Activated CD4-positive, alpha-beta T cell treated with anti-CD3 and anti-CD28 coated beads, Interleukin-10, Interleukin-2, amounts not matched to agents 100 ng/mL and 50 ng/mL, durations not matched to agents 16 hours and 8 hours (primary cell): ENCODE measurements around the gene TMEM120B.
A peak's percentile ranks its signal among the peaks of the same experiment; 100 is the strongest.
"Not testable (repeated sequence)": the region's sequence is repeated elsewhere in the genome, so short reads cannot be mapped to it uniquely, and the experiment has no call there.

Experiments used
- DNase-seq: peaks from one replicate; pipeline ENCODE4 v3.0.0-alpha.2; 2020

TMEM120B gene

DNA sequence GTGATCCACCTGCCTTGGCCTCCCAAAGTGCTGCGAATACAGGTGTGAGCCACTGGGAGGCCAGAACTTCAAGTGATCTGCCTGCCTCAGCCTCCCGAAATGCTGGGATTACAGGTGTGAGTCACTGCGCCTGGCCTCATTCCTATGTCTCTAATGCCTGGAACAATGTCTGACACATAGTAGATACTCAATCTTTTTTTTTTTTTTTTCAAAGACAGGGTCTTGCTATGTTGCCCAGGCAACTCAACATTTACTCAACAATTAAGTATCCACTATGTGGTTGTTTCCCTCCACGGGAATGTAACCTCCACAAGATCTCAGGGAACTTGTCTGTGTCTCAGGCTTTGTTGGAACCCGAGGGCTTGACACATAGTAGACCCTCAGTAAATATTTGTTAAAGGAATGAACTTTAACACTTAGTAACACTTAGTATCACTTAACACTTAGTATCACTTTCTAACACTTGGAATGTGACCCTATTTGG is 3.0 kb upstream of the TMEM120B start:
- no peak for DNase-seq

DNA sequence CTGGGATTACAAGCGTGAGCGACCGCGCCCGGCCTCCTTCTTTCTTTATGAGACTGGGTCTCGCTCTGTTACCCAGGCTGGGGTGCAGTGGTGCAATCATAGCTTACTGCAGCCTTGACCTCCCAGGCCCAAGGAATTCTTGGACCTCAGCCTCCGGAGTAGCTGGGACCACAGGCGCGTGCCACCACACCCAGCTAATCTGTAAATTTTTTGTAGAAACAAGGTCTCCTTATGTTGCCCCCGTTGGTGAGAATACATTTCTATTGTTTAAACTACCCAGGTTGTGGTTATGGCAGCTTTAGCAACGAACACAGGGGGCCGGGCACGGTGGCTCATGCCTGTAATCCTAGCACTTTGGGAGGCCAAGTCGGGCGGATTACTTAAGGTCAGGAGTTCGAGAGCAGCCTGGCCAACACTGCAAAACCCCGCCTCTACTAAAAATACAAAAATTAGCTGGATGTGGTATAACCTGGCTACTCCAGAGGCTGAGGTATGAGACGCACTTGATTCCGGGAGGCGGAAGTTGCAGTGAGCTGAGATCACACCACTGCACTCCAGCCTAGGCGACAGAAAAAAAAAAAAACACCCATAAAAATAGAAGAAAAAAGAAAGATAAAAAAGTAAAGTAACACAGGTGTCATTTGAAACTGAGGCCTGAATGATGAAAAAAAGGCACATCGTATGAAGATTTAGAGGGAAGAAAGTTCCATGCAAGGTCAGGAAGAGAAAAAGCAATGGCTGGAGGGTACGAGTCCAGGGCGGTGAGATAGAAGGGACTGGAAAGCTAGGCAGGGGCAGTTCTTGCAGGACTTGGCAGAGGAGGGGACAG is 977 bp upstream of the TMEM120B start:
- peak; percentile 34 for DNase-seq

DNA sequence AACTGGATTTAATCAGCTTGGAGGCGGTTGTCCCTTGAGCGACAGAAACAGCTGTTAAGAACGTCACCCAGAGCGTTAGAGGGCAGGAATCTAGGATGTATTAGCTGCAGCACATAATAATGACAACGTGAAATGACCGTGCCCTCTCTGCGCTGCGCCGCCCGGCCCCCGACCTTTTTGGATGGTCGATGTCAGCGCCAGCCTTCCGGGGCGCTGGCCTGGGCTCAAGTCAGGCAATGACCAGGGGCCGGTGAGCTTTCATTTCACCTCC is 427 bp upstream of the TMEM120B start:
- DNase-seq, result peak; percentile 24

DNA sequence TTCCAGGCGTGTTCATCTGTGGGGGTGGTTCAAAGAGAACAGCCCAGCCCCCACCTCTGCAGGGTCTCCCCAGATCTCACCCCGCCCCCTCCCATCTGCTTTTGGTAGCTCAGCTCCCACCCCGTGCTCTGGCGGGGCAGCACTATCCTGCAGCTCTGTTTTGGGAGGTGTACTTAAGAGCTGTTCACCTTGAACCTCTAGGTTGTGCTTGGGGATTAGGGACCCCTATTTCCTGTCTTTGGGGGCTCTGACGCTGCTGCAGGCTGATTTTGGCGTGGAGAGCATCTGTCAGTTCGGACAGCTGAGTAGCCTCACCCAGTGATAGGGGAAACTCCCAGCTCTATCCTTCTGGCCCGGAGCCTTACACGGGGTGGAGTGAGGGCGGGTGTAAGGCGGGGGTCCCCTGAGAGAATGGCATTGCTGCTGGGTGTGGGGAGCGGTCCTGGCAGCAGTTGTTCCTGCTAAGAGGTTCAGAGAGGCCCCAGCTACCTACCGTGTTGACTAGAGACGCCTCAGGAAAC is 765 bp downstream of the TMEM120B start:
- no peak for DNase-seq

DNA sequence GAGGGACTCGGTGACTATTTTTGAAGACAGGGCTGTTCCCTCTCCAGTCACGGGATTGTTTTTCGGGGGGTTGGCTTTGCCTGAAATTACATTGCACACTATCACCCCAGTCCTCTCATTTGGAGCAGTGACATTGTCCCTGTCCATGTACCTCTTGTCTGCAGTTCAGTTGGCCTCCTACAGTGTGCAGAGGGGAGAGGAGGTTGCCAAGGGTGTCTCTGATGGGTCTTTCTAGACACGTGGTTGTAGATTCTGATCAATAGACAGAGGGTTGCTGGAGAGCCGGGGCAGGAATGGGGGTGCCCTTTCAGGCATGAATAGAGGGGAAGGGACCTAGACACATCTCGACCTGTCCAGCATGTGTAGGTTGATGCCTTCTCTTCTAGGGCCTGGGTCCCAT is 1.2 kb downstream of the TMEM120B start:
- DNase-seq, result peak; percentile 13

DNA sequence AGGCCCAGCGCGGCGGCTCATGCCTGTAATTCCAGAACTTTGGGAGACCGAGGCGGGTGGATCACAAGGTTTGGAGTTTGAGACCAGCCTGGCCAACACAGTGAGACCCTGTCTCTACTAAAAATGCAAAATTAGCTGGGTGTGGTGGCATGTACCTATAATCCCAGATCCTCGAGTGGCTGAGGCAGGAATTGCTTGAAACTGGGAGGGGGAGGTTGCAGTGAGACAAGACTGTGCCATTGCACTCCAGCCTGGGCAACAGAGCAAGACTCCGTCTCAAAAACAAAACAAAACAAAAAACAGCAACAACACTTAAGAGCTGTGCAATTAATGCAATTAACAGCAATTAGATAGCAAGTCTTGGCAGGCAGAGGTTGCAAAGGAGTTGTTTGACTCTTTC is 2.5 kb downstream of the TMEM120B start:
- not testable (repeated sequence) for DNase-seq

DNA sequence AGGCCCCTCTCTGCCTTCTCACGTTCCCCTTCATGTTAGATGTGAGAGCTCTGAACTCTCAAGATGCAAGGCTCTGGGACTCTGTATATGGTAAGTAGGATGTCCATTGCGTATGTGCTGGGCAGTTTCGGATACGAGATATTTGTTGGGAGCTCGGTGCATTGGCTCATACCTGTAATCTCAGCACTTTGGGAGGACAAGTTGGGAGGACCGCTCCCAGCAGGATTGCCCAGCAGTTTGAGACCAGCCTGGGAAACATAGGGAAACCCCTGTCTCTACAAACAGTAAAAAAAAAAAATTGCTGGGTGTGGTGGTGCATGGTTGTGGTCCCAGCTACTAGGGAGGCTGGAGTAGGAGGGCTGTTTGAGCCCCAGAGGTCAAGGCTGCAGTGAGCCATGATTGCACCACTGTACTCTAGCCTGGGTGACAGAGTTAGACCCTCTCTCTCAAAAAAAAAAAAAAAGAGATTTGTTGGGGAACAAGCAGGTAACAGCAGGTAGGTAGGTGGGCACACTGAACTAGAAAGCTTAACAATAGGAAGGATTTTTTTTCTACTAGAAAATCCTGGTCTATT is 3.4 kb downstream of the TMEM120B start:
- DNase-seq, result no peak

DNA sequence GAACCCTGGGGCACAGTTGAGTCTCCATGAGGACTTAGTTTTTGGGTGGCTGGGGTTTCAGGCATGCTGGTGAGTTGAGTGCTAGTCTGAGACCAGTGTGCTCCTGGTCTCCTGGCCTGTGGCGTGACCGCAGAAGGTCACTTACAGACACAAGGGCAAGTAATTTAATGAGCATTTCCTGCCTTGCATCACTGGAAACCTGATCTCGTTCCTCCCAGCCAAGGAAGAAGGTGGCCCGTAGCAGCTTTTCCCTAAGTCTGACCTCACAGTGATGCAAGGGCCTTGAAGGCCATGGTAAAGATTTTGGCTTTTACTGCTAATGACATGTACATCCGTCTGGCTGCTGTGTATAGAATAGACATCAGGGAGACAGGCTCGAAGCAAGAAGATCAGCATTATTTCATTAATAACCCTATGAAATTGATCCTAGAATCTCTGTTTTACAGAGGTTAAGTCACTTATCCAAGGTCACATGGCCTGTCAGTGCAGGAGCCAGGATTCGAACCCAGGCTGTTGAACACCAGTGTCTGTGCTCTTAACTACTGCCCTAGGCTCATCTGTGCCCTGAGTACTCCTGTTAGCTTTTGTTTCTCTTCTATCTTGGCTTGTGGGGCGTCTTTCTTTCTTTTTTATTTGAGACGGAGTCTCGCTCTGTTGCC is 4.6 kb downstream of the TMEM120B start:
- no peak for DNase-seq

DNA sequence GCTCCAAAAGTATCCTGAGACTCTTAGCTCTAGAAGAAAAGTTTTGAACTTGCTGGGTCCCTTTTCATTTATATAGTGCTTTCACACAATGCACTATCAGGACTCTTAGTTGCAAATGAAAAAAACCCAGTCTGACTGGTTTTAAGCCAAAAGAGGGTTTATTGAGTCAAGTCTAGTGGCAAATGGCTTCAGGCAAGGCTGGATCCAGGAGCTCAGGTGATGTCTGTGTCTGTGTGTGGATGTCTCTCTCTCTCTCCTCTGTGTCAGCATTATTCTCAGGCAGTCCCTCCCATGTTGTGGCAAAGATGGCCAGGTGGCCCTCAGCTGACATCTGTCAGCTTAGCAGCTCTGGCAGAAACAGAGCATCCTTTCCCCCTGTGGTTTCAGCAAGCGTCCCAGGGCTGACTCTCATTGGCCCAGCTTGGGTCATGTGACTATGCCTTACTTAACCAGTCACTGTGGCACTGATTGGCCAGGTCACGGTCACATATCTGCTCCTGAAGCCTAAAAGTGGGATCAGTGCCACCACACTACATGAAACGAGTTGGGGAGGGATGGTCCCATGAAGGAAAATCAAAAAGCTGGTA is 6.2 kb downstream of the TMEM120B start:
- peak; percentile 52 for DNase-seq

DNA sequence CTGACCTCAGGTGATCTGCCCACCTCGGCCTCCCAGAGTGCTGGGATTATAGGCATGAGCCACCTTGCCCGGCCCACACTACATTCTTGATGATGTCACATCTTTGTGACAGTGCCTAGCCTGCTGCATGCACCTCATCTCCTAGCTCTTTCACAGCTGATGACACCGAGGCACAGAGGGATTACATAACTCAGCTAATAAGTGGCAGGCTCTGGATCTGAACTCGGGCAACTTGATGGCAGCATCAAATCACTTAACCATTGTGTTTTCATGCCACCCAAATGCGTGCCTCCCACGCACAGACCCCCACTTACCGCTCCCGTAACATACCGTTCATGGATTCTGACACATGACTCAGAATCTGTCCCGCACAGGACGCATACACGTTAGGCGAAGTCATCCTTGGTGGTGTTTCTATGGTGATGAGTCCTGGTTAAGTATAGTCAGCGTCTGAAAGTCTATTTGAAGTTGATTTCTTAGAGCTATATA is 7.4 kb downstream of the TMEM120B start:
- no peak for DNase-seq

DNA sequence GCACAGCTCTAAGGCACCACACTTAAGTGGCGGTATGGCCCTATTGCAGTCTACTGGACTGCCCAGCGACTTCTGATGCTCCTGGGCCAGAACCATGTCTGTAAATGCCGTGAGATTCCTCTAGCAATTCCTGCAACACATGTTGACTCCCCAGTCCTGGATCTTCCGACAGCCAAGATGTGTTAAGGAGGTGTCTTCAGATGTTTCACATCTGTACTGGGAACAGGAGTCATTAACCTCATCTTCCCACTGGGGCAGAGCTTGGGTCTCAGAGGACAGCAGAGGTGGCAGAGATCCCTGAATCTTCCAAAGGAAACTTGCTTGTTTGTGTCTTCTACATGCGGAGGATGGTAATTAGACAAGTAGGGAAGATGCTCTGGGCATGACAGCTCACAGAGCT is 8.2 kb downstream of the TMEM120B start:
- DNase-seq, result no peak

DNA sequence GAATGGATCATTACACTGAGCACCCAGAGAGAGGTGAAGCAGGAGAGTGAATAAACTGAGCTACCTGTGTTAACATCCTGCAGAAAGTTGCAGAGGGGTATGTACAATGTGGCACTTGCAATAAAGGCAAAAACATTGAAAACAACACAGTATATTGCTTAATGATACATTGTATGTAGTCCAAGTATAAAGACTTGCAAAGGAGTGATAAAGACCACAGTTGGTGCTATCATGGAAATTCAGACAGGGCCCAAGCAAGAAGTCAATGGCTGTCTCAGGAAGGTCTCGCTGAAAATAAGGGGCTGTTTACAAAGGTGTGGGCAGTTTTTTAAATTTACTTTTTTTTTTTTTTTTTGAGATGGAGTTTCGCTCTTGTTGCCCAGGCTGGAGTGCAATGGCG is 10.0 kb downstream of the TMEM120B start:
- no peak for DNase-seq

DNA sequence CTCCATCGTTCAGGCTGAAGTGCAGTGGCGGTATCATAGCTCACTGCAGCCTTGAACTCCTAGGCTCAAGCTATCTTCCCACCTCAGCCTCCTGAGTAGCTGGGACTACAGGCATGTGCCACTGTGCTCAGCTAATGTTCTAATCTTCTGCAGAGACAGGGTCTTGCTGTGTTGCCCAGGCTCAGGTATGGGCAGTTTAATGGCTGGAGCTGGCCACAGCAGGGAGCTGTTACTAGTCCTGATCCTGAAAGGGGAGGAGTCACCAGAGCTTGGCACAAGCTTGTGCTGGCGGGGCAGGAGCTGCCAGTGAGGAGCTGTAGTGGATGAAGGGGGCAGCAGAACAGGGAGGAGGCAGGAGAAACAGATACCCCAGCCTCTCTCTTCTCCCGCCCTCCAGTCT is 10.6 kb downstream of the TMEM120B start:
- DNase-seq, result no peak

DNA sequence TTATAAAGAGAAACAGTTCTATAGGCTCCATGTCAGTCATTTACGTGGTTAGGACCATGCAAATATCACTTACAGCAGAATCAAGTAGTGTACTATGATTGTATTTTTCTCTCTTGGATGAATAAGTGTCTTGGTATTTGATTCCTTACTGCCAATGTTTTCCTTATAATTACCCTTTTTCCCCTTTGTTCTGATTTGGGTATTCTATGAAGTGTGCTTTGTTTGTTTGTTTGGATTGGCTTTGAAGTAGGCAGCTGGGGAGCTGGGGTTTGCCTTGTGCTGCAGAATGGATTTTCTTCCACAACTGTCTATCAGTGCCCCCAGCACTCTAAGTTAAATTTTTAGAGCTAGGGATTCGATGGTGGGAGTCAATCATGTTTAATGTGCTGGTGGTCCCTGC is 12.4 kb downstream of the TMEM120B start:
- no peak for DNase-seq

DNA sequence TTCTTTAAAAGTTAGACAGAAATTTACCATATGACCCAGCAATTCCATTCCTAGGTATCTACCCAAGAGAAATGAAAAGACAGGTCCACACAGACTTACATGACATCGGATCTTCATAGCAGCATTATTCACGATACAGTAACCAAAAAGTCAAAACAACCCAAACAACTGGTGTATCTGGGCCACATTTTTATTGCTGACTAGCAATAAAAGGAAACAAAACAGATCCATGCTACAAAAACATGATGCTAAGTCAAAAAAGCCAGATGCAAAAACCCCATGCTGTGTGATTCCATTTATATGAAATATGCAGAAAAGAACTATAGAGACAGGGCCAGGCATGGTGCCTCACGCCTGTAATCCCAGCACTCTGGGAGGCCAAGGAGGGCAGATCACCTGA is 12.9 kb downstream of the TMEM120B start:
- DNase-seq, result no peak

DNA sequence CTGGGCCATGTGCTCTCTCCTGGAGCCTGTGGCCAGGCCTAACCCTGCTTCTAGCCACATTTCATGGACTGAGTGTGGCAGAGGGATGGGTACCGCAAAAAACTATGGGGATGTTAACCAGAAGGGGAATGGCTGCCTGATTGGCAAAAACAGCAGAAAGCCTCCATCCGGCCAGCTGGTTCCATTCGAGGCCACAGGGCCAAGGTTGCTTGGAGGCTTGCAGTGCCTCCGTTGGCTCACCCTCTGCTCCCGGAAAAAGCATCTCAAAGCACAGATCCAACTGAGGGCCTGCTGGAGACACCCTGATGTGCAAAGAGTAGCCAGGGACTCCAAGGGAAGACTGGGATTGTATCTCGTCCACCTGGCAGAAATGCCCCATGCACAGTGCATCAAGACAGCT is 16.5 kb downstream of the TMEM120B start:
- DNase-seq, result no peak

DNA sequence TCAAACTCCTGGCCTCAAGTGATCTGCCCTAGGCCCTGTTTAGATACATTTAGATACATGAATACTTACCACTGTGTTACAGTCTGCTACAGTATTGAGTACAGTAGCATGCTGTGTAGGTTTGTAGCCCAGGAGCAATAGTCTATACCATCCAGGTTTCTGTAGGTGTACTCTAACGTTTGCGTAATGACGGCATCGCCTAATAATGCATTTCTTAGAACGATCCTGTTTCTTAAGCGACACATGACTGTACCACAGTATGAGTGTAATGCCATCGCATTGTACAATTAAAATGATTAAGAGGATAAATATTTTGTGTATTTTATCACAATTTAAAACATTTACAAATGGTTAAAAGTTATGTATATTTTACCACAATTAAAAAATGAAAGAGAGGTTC is 18.9 kb downstream of the TMEM120B start:
- no peak for DNase-seq

DNA sequence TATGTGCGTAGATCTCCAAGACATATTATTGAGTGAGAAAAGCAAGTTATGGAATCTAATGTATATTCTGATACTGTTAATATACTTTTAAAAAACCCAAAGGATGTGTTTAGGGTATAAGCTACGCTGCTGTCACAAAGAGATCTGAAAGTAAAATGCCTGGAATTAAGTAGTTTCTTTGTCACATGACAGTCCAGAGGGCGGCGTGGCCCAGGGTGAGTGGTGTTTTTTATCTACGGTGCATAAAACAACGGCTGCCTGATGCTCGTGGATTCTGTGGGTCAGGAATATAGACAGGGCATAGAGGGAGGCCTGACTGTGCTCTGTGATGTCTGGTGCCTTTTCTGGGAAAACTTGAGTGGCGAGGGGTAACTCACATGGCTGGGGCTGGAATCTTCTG is 21.3 kb downstream of the TMEM120B start:
- DNase-seq, result no peak

DNA sequence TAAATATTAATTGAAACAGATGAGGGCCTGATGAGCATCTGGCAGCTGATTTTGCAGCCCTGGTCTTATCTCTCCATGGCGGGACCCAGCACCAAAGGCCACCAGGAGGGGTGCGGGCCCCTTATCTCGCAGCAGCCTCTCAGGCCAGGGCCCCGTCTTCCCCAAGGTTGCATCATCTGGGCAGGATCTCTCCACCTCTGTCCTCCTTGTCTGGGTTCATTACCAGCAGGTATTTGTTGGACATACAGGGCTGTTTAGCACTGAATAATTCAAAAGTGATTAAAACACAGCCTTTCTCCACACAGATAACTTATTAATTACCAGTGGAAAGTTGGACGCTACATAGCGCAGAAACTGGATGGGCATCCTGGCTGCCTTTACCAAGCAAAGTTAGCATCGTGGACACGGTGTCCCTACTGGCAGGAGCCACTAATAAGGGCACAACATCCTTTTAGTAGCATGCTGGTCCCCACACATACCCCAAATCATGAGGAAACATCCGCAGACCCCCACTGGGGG is 25.8 kb downstream of the TMEM120B start:
- DNase-seq, result no peak

DNA sequence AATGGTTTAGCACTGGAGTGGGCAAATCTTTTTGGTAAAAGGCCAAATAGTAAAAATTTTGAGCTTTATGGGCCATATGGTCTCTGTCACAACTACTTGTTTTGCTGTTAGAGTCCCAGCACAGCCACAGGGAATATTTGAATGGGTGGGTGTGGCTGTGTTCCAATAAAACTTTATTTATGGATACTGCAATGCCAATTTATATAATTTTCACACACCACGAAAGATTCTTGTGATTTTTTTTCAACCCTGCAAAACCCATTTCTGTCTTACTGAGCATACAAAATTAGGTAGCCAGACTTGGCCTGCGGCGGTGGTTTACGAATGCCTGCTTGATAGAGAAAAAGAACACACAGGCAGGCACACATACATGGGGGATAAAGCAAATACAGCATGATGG is 28.3 kb downstream of the TMEM120B start:
- DNase-seq, result no peak

DNA sequence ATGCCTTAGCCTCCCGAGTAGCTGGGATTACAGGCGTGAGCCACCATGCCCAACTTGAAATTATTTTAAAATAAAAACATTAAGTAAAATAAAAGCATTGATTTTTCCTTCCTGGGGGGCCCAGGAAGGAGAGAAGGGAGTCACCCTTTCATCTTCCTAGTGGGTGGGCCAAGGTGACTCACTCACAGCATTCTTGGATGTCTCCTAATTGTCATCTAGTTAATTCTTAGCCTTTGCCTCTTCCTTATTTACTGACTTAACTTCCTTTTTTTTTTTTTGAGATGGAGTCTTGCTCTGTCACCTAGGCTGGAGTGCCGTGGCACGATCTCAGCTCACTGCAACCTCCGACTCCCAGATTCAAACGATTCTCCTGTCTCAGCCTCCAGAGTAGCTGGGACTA is 29.2 kb downstream of the TMEM120B start:
- DNase-seq, result no peak

DNA sequence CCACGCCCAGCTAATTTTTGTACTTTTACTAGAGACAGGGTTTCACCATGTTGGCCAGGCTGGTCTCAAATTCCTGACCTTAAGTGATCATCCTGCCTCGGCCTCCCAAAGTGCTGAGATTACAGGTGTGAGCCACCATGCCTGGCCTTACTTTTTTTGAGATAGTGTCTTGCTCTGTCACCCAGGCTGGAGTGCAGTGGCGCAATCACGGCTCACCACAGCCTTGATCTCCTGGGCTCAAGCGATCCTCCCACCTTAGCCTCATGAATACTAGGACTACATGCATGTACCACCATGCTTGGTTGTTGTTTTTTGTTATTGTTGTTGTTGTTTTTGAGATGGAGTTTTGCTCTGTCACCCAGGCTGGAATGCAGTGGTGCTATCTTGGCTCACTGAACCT is 33.0 kb downstream of the TMEM120B start:
- DNase-seq, result not testable (repeated sequence)

DNA sequence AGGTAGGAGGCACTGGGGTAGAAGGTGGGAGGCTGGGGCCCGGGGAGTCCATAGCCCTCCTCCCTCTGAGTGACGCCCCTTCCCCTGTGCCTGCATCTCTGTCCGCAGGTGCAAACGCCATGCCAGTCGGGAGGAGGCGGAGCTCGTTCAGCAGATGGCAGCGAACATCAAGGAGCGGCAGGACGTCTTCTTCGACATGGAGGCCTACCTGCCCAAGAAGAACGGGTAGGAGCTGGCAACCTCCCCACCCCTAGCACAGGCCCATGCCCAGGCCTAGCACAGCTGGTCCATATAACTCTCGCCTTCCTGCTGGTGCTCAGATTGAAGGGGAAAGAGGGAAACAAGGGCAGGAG is 35.6 kb downstream of the TMEM120B start:
- DNase-seq, result no peak
